HG03045 (cell line): Measurements from ENCODE around the gene ANTXR1.

ENCODE experiments used
- ATAC-seq: cut with Tn5 transposase; IDR thresholded peaks from one replicate; pipeline ENCODE4 v1.9.1; 2021; ENCODE audit warnings: mild to moderate bottlenecking, moderate library complexity; ENCODE audit not compliant: unreplicated experiment

Gene ANTXR1

DNA sequence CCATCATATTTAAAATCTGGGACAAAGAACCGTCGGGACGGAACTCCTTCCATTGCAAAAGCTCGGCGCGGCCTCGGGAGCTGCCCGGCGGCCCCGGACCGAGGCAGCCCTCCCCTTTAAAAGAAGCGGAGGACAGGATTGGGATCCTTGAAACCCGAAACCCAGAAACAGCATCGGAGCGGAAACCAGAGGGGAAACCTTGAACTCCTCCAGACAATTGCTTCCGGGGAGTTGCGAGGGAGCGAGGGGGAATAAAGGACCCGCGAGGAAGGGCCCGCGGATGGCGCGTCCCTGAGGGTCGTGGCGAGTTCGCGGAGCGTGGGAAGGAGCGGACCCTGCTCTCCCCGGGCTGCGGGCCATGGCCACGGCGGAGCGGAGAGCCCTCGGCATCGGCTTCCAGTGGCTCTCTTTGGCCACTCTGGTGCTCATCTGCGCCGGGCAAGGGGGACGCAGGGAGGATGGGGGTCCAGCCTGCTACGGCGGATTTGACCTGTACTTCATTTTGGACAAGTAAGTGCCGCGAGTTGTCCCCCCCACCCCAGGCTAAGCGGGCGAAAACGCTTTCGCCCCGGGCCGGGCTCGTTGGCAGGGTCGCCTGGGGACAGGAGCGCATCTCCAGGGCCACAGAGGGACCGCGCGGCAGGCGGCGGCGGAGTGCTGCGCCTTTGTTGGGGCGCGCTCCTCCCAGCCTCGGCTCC, at the start of gene ANTXR1:
TSS of gene ANTXR1 (plus strand) at position 38 of the 698 bp plus-strand sequence. CDS start at position 359, 321 bp downstream.
- ATAC-seq, result no peak

GRCh38 chr2:68964282-68964681, 48.7 kb upstream of the ANTXR1 start:
- no peak for ATAC-seq

DNA sequence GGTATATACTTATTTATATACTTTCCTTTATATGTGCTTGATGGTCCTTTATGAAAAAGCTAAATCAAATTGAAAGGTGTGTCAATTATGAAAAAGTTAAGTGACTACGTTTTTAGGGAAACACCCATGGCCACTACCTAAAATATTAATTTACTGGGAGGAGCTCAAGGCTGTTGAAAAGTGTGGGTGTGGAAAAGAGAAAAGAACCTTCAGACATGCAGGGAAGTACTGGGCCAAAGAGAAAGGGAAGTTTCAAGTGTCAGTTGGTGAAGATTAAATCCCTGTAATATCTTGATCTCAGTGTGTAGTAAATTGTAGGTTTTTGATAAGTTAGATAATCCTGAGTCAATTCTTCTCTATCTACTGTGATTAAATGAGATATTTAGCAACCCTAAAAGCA, 44.8 kb upstream of the ANTXR1 start:
- ATAC-seq, result no peak

DNA sequence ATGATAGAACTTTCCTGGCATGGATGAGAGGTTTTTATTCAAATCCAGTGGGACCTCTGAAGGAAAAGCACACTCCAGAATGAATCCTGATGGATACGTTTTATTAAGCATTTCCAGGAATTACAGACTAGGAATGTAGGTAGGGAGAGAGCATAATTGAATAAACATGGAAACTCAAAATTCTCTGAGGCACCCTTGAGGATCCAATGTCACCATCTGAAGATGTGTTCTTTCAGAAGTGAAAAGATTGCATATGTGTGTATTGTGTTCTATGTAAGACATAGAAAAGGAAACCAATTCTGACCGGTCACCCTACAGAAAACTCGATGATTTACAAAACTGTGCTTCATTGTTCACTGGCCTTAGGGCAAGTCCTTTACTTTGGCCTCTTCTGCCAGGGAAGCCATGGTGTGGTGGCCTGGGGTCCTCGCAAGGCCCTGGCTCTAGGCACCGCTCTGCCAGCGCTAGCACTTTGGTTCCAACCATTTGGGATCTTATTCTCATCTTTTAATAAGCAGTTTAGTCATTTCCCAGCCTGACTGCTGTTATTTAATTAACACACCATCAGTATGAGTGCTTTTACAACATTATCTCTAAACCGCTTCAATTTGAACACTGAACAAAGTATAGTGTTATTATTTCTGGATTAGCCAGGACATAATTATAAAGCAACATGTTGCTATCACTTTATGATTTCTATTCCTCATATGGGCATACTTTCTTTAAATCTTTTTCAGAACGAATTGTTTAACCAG, 43.1 kb upstream of the ANTXR1 start:
- ATAC-seq, result no peak

GRCh38 chr2:68970566-68971265, 42.3 kb upstream of the ANTXR1 start:
- no peak for ATAC-seq

GRCh38 chr2:68971591-68972231, 41.3 kb upstream of the ANTXR1 start:
- no peak for ATAC-seq

- no peak for ATAC-seq
These were observed 38.7 kb upstream of the ANTXR1 start, which contains the start of gene GKN1 for GRCh38 chr2:68974251-68974650. Gene GKN1, plus strand, starts transcription at chr2:68974636. Its CDS starts 42 bp downstream, at chr2:68974678.

DNA sequence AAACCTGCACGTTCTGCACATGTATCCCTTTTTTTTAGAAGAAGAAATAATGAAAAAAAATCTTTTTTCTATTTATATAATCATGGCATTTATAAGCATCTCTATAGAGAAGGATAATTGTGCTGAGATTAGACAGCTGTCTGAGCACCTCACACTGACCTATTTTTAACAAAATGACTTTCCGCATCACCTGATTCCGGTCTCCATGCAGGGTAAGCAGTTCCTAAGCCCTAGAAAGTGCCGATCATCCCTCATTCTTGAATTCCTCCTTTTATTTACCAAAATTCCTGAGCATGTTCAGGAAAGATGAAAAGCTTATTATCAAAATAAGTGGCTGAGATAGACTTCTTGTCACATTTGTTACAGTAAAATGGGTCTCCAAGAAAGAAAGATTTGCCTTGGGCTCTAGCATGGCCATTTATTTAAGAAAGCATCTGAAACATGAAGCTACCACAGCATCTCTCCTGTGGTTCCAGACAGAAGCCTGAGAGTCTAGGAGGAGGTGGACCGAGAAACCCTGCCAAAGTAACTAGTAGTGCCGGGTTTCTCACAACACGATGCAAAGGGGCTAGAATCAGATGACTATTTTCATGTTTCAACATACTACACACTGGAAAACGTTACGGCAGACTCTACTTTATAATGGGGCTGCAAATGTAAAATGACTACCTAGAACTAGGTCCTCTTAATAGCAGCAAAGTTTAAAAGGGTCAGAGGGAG, 37.9 kb upstream of the ANTXR1 start:
- ATAC-seq, result no peak

- no peak for ATAC-seq
These were observed 37.1 kb upstream of the ANTXR1 start for GRCh38 chr2:68975844-68976243.

DNA sequence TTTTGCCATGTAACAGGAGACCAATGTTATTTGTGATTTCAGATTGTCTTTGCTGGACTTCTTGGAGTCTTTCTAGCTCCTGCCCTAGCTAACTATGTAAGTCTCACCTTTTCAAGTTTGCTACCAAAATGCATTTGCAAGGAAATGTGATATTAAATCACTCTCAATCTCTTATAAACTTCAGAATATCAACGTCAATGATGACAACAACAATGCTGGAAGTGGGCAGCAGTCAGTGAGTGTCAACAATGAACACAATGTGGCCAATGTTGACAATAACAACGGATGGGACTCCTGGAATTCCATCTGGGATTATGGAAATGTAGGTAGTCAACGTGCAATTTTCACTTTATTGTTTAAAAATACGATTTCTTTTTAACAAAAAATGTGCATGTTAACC, 35.5 kb upstream of the ANTXR1 start:
- no peak for ATAC-seq

DNA sequence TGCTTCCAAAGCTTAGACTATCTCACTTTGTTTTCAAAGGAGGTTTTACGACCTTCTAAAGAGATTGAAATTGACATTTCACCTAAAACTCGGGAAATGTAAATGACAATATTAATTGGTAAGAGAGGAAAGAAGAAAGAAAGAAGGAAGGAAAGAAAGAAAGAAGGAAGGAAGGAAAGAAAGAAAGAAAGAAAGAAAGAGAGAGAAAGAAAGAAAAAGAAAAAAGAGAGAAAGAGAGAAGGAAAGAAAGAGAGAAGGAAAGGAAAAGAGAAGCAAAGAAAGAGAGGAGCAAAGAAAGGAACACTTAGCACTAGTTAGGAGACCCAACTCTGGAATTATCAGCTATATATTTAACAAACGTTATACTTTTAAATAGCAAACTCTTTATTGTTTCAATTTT, 34.9 kb upstream of the ANTXR1 start:
- ATAC-seq, result no peak

DNA sequence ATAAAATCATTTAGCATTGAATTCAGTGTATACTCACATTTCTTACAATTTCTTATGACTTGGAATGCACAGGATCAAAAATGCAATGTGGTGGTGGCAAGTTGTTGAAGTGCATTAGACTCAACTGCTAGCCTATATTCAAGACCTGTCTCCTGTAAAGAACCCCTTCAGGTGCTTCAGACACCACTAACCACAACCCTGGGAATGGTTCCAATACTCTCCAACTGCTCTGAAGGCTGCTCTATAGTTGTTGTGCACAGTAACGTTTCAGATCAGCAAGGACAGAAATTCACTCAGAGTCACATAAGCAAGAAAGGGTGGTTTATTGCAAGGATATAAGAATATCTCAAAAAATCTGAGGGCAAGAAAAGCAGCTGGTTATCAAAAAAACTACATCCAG, 32.0 kb upstream of the ANTXR1 start:
- no peak for ATAC-seq

GRCh38 chr2:68987021-68987503, 25.9 kb upstream of the ANTXR1 start:
- ATAC-seq, result no peak

GRCh38 chr2:68989035-68989434, 23.9 kb upstream of the ANTXR1 start:
- ATAC-seq, result no peak

GRCh38 chr2:68992341-68992740, 20.6 kb upstream of the ANTXR1 start:
- no peak for ATAC-seq

- ATAC-seq, result no peak
These were observed 20.0 kb upstream of the ANTXR1 start for GRCh38 chr2:68992933-68993332.

GRCh38 chr2:68993660-68994059, 19.3 kb upstream of the ANTXR1 start:
- no peak for ATAC-seq

DNA sequence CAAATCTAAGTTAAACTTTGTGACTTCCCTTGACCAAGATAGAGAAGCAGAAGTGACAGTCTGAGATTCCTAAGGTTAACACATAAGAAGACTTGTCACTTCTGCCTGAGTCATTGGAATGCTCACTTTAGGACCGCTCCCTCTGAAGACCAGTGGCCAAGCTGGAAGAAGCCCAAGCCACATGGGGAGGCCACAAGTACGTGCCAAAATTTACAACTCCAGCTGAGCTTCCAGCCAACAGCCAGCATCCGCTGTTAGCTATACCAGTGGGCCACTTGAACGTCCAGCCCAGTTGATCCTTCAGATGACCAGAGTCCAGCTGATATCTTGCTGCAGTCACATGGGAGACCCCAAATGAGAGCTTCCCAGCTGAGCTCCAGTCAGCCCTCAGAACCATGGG, 18.1 kb upstream of the ANTXR1 start:
- ATAC-seq, result no peak

DNA sequence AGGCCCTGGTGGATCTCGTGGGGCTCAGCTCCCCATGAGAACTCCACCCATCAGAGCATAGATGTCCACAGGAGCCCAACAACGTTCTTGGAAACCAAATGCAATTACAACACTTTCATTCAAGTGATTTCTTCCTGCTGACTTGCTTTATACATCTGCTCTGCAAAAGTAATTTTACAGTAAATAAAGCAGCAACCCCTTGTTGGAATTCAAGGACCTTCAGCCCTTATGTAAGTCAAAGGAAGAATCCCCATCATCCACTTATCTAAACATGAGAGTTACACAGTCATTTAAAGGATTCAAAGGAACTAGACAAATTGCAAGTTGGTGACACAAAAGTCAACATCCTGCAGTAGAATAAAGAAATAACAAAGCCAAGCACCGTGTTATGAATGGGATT, 17.1 kb upstream of the ANTXR1 start:
- ATAC-seq, result no peak

DNA sequence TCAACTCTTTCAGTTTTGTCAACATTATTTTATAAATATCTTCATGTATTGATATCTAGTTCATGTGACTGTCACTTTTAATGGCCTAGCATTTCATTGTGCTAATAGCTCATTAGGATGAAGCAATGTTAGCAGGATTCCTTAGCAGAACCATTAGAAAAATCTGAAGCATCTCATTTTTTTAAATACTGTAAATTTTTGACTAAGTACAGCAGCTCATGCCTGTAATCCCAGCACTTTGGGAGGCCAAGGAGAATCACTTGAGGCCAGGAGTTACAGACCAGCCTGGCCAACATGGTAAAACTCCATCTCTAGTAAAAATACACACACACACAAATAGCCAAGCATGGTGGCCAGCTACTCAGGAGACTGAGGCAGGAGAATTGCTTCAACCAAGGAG, 15.6 kb upstream of the ANTXR1 start:
- ATAC-seq, result no peak
